ENCODE results near the gene CCDC171.

CCDC171 gene

GRCh38 chr9:15882883-15883282, 330.0 kb downstream of the CCDC171 start (continued):
- TF ChIP-seq TSHZ1 (tag by site-specific recombination; IDR thresholded peaks at IDR 0.05; ENCODE audit: borderline replicate concordance) (no peak), KLF8 (tag by site-specific recombination; IDR thresholded peaks at IDR 0.05) (no peak), ZSCAN18 (tag by site-specific recombination; IDR thresholded peaks at IDR 0.05) (no peak), ZNF449 (tag by site-specific recombination; IDR thresholded peaks at IDR 0.05) (no peak), ZNF16 (tag by site-specific recombination; IDR thresholded peaks at IDR 0.05; ENCODE audit: low read depth) (no peak), KLF9 (tag by site-specific recombination; IDR thresholded peaks at IDR 0.05; ENCODE audit: low read depth) (no peak), ATF2 (tag by site-specific recombination; IDR thresholded peaks at IDR 0.05; ENCODE audit: low read depth) (no peak), ZNF426 (tag by site-specific recombination; IDR thresholded peaks at IDR 0.05) (no peak), ZNF561 (tag by site-specific recombination; IDR thresholded peaks at IDR 0.05; ENCODE audit: borderline replicate concordance) (no peak), ZBTB11 (tag by site-specific recombination; conservative IDR thresholded peaks at IDR 0.05; ENCODE audit: low read depth) (no peak)

GRCh38 chr9:15885464-15885863, 332.6 kb downstream of the CCDC171 start:
- no peaks in the 10 kb centered on the region for H3K36me3 ChIP-seq (ENCODE audit: control insufficient read depth in 2 of 2, insufficient read depth in 1 of 2, low read length in 2 of 2)
- H3K4me1 ChIP-seq (ENCODE audit: control insufficient read depth, insufficient read depth, low read length): no peaks in the 10 kb centered on the region
- ChIA-PET POLR2A (no interaction called here), CTCF (interaction anchor here (0.5 kb wide), 1 partner anchor 1178 kb away, joined by 3 read pairs; no protein-coding TSS in a partner anchor)
- no peak overlapping the region for H3K27ac ChIP-seq (ENCODE audit: extremely low read depth, low read depth, low read length)
- H3K9me3 ChIP-seq (ENCODE audit: control insufficient read depth, insufficient read depth, low read depth, low read length): no peaks in the 10 kb centered on the region
- no peak overlapping the region for H3K4me3 ChIP-seq (ENCODE audit: low read depth, low read length)
- no peak for TF ChIP-seq INSM2 (tag by site-specific recombination; IDR thresholded peaks at IDR 0.05)
- no peak for TF ChIP-seq IKZF3 (tag by site-specific recombination; IDR thresholded peaks at IDR 0.05)
- TF ChIP-seq BCL11B (tag by site-specific recombination; IDR thresholded peaks at IDR 0.05; ENCODE audit: low read depth): no peak
- TF ChIP-seq TRIM28 (IDR thresholded peaks at IDR 0.05; ENCODE audit: borderline replicate concordance, low read length): no peak
- TF ChIP-seq ZNF132 (tag by site-specific recombination; IDR thresholded peaks at IDR 0.05; ENCODE audit: borderline replicate concordance): no peak
- TF ChIP-seq KLF1 (tag by site-specific recombination; IDR thresholded peaks at IDR 0.05): no peak
- TF ChIP-seq ZNF692 (tag by site-specific recombination; IDR thresholded peaks at IDR 0.05): no peak
- TF ChIP-seq EGR2 (tag by site-specific recombination; IDR thresholded peaks at IDR 0.05; ENCODE audit: low read depth): no peak
- TF ChIP-seq ZFP41 (tag by site-specific recombination; IDR thresholded peaks at IDR 0.05; ENCODE audit: borderline replicate concordance): no peak
- TF ChIP-seq ZNF394 (tag by site-specific recombination; IDR thresholded peaks at IDR 0.05; ENCODE audit: borderline replicate concordance): no peak

Data from HEK293 (cell line).